Ramos (cell line): ENCODE data around the gene BBS7.

Experiments
- in situ Hi-C: fragments of 300-500 bp; cut with MboI; formaldehyde crosslinking; loops from one replicate; pipeline ENCODE4 v1.14.3; 2022; ENCODE audit warnings: low sequenced_read_pairs; ENCODE audit not compliant: unreplicated experiment

Gene BBS7

GRCh38 chr4:121869841-121870822 is at the start of gene BBS7:
Gene BBS7, minus strand, starts transcription at chr4:121870474. Its CDS starts 161 bp downstream, at chr4:121870313.
- in situ Hi-C loops = no loop called here

GRCh38 chr4:121913667-121914066 is 43.4 kb upstream of the BBS7 start:
- in situ Hi-C loops = no loop called here

- in situ Hi-C loops = no loop called here
Observed at GRCh38 chr4:121908346-121908745, 38.1 kb upstream of the BBS7 start.

- in situ Hi-C loops = no loop called here
Observed at GRCh38 chr4:121900132-121900983, 30.1 kb upstream of the BBS7 start.

- in situ Hi-C loops = no loop called here
Observed at GRCh38 chr4:121898150-121898549, 27.9 kb upstream of the BBS7 start.

GRCh38 chr4:121888134-121888533 is 17.9 kb upstream of the BBS7 start:
- in situ Hi-C loops = no loop called here

- in situ Hi-C loops = no loop called here
Observed at GRCh38 chr4:121885115-121885514, 14.8 kb upstream of the BBS7 start.

- in situ Hi-C loops = no loop called here
Observed at GRCh38 chr4:121881158-121881557, 10.9 kb upstream of the BBS7 start.

- in situ Hi-C loops = no loop called here
Observed at GRCh38 chr4:121879135-121879534, 8.9 kb upstream of the BBS7 start.

GRCh38 chr4:121877041-121877773 is 6.9 kb upstream of the BBS7 start:
- in situ Hi-C loops = no loop called here

GRCh38 chr4:121876070-121876469 is 5.8 kb upstream of the BBS7 start:
- in situ Hi-C loops = no loop called here

GRCh38 chr4:121875652-121876051 is 5.4 kb upstream of the BBS7 start:
- in situ Hi-C loops = no loop called here

- in situ Hi-C loops = no loop called here
Observed at GRCh38 chr4:121873604-121874003, 3.3 kb upstream of the BBS7 start.

- in situ Hi-C loops = no loop called here
Observed at GRCh38 chr4:121863799-121864198, 6.5 kb downstream of the BBS7 start.

GRCh38 chr4:121861426-121861825 is 8.8 kb downstream of the BBS7 start:
- in situ Hi-C loops = no loop called here

GRCh38 chr4:121860121-121860520 is 10.2 kb downstream of the BBS7 start:
- in situ Hi-C loops = no loop called here

GRCh38 chr4:121851354-121851753 is 18.9 kb downstream of the BBS7 start:
- in situ Hi-C loops = no loop called here

GRCh38 chr4:121846662-121847061 is 23.6 kb downstream of the BBS7 start:
- in situ Hi-C loops = no loop called here

- in situ Hi-C loops = no loop called here
Observed at GRCh38 chr4:121842862-121843261, 27.4 kb downstream of the BBS7 start.

- in situ Hi-C loops = no loop called here
Observed at GRCh38 chr4:121838136-121838535, 32.1 kb downstream of the BBS7 start.
